ENCODE measurements around the gene DENND6B. TPM values are rescaled to one million over a fixed set of nuclear protein-coding genes. Genes with fewer than 3 reads are reported as not detected.

Gene DENND6B
- total RNA-seq, 1 experiment from 2014 or later: 4.0 TPM

DNA sequence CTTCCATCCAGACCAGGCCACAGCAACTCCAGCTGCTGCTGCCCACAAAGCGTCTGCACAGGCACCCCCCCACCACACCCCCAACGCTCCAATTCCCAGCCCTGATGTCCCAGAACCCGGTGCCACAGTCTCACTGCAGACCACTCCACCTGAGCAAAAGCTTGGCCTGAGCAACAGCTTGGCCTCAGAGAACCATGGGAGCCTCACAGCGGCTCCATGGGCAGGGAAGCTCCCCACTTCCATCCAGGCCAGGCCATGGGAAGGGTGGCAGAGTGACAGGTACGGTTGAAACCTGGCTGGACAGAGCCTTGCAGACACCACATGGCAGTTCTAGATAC is 32.5 kb downstream of the DENND6B start:
- H3K4me3 Mint-ChIP-seq (ENCODE audit: unreplicated experiment): no peak overlapping the region
- TF ChIP-seq, protein P1, sequence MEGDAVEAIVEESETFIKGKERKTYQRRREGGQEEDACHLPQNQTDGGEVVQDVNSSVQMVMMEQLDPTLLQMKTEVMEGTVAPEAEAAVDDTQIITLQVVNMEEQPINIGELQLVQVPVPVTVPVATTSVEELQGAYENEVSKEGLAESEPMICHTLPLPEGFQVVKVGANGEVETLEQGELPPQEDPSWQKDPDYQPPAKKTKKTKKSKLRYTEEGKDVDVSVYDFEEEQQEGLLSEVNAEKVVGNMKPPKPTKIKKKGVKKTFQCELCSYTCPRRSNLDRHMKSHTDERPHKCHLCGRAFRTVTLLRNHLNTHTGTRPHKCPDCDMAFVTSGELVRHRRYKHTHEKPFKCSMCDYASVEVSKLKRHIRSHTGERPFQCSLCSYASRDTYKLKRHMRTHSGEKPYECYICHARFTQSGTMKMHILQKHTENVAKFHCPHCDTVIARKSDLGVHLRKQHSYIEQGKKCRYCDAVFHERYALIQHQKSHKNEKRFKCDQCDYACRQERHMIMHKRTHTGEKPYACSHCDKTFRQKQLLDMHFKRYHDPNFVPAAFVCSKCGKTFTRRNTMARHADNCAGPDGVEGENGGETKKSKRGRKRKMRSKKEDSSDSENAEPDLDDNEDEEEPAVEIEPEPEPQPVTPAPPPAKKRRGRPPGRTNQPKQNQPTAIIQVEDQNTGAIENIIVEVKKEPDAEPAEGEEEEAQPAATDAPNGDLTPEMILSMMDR (IDR thresholded peaks at IDR 0.05; ENCODE audit: unreplicated experiment): no peak
- H3K27ac Mint-ChIP-seq (ENCODE audit: low read depth, unreplicated experiment): no peak overlapping the region
- no TSS peak for BruUV-seq (replicated peaks)
- intact Hi-C loops (cut with micrococcal nuclease): no loop called here
- H3K9me3 Mint-ChIP-seq (ENCODE audit: unreplicated experiment): no peaks in the 10 kb centered on the region
- H3K27me3 Mint-ChIP-seq (ENCODE audit: insufficient read depth, unreplicated experiment): no peaks in the 10 kb centered on the region
- CTCF ChIA-PET: interaction anchor here (0.7 to 1.6 kb wide), 4 partner anchors 10 to 41 kb away, joined by 3 to 6 read pairs (median 4); no protein-coding TSS in a partner anchor
- peaks cover 13% of the 10 kb centered on the region for H3K4me1 Mint-ChIP-seq (ENCODE audit: insufficient read depth, unreplicated experiment)
- no peak for DNase-seq (ENCODE audit: unreplicated experiment)
- POLR2A ChIA-PET: interaction anchor here (0.5 to 5.9 kb wide), 5 partner anchors 10 to 283 kb away, joined by 3 to 73 read pairs (median 3); partner anchors contain the start of gene PLXNB2
- H3K36me3 Mint-ChIP-seq (ENCODE audit: insufficient read depth, unreplicated experiment): peaks cover 33% of the 10 kb centered on the region

DNA sequence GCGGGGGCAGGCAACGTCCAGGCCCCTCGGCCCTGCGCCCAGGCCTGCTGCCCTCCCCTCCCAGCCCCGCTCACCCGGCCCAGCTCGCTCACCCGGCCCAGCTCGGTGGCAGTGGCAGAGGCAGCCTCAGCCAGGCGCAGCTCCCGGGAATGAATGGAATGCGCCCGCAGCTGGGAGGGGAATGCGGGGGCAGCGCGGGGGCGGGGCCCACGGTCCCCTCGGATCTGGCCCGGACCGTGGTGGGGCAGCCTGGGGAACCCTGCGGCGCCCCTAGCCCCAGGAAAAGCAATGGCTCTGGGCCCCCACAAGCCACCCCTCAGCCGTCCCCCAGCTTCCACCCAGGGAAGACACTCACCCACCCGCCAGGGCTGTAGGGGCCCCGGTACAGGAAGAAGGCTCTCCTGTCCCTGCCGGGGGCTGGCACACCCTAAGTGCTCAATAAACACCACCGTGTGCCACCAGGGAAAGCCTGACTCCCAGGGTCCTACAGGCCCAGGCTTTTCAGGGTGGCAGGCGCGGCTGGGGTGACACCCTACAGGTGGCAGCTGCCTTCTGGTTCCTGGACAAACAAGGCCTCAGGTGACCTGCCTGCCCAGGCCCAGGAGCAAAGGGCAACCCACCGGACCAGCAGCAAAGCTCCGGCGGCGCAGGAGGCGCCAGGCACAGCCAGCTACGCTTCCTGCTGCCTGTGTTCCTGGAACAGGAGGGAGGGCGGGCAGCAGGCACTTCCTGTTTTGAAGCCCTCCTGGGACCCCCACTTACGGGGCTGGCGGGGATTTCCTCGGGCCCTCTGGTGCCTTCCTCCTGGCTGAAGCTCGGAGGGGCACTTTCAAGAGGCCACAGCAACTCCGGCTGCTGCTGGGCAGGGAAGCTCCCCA is 33.1 kb downstream of the DENND6B start:
- intact Hi-C loops (cut with micrococcal nuclease): no loop called here
- peaks cover 13% of the 10 kb centered on the region for H3K4me1 Mint-ChIP-seq (ENCODE audit: insufficient read depth, unreplicated experiment)
- DNase-seq (ENCODE audit: unreplicated experiment): peak; percentile 47

DNA sequence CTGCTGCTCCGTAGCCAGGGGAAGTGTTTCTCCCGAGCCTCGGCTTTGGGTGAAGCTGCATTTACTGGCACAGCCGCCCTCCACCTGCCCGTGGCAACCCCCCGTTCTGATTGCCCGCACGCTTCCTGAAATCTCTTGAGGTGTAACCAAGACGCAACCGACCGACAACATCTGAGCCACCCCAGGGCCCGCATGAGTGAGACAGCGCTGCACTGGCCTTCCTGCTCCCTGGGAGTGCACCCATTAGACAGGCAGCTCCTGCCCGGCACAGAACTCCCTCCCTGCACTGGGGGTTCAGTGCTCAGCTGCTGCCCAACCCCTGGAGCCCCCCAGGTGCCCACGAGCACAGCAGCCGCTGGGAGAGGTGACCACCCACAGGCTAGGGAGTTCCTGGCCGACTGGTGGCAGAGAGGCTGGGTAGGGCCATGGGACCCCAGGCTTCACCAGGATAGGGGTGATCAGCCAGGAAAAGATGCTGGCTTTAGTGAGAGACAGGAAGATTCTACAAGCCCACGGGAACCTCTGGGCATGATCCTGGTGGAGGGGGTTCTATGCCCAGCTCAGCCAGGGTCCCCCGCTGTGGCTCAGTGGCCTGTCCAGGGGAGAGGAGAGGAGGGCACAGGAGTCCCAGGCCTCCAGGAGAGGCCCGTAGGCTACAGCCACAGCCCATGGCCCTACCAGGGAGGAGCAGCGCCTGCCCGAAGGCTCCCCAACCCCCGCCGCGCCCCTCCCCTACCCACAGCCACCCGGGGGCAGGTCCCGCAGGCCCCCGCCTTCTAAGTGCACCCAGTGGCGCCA is 34.0 kb downstream of the DENND6B start:
- Mint-ChIP-seq H3K27ac (ENCODE audit: low read depth, unreplicated experiment) (peak overlapping the region; percentile 64), H3K9me3 (ENCODE audit: unreplicated experiment) (no peaks in the 10 kb centered on the region), H3K36me3 (ENCODE audit: insufficient read depth, unreplicated experiment) (peaks cover 40% of the 10 kb centered on the region), H3K4me3 (ENCODE audit: unreplicated experiment) (peak overlapping the region; percentile 56), H3K4me1 (ENCODE audit: insufficient read depth, unreplicated experiment) (peaks cover 13% of the 10 kb centered on the region), H3K27me3 (ENCODE audit: insufficient read depth, unreplicated experiment) (no peaks in the 10 kb centered on the region)
- intact Hi-C loops (cut with micrococcal nuclease): no loop called here
- BruUV-seq (replicated peaks): no TSS peak
- TF ChIP-seq, protein P1 (IDR thresholded peaks at IDR 0.05; ENCODE audit: unreplicated experiment): no peak
- POLR2A ChIA-PET: interaction anchor here (5.9 kb wide), 1 partner anchor 12 kb away, joined by 73 read pairs; the partner anchor contains the start of gene PLXNB2
- DNase-seq (ENCODE audit: unreplicated experiment): no peak
- CTCF ChIA-PET: interaction anchor here (0.6 to 1.6 kb wide), 4 partner anchors 13 to 34 kb away, joined by 3 to 6 read pairs (median 3); no protein-coding TSS in a partner anchor

More for the DNA sequence above, 33.1 kb downstream of the DENND6B start:
- H3K27ac Mint-ChIP-seq (ENCODE audit: low read depth, unreplicated experiment): no peak overlapping the region
- ChIA-PET POLR2A (interaction anchor here (0.5 to 5.9 kb wide), 5 partner anchors 11 to 283 kb away, joined by 3 to 73 read pairs (median 3); partner anchors contain the start of gene PLXNB2), CTCF (interaction anchor here (0.6 to 1.6 kb wide), 7 partner anchors 10 to 40 kb away, joined by 3 to 6 read pairs (median 3); no protein-coding TSS in a partner anchor)
- no TSS peak for BruUV-seq (replicated peaks)
- H3K4me3 Mint-ChIP-seq (ENCODE audit: unreplicated experiment): no peak overlapping the region
- peaks cover 39% of the 10 kb centered on the region for H3K36me3 Mint-ChIP-seq (ENCODE audit: insufficient read depth, unreplicated experiment)
- H3K9me3 Mint-ChIP-seq (ENCODE audit: unreplicated experiment): no peaks in the 10 kb centered on the region
- TF ChIP-seq, protein P1 (IDR thresholded peaks at IDR 0.05; ENCODE audit: unreplicated experiment): no peak
- no peaks in the 10 kb centered on the region for H3K27me3 Mint-ChIP-seq (ENCODE audit: insufficient read depth, unreplicated experiment)
